ENCODE data around the gene NCK2. TPM values are rescaled to one million over a fixed set of nuclear protein-coding genes. Genes with fewer than 3 reads are reported as not detected.

NCK2 gene
- total RNA-seq, 1 experiment from 2014 or later, result 49.2 TPM

GRCh38 chr2:105781274-105781978 is 36.7 kb downstream of the NCK2 start:
- H2BK12ac ChIP-seq (ENCODE audit: insufficient read length, low read depth, low read length), result no peak overlapping the region
- H2BK20ac ChIP-seq (ENCODE audit: low read depth, low read length, poor library complexity, severe bottlenecking), result no peak overlapping the region
- Mint-ChIP-seq H3K27ac (peak overlapping the region in 2 of 3 experiments; percentile 3 to 7; a peak in 2 of 7 replicates), H3K4me3 (no peak overlapping the region), H3K27me3 (ENCODE audit: low read depth) (no peaks in the 10 kb centered on the region), H3K4me1 (peaks cover 65 to 66% of the 10 kb centered on the region in 2 experiments), H3K9me3 (no peaks in the 10 kb centered on the region), H3K36me3 (ENCODE audit: insufficient read depth in 1 of 3, low read depth in 3 of 3) (peaks cover 0 to 7% (median 0%) of the 10 kb centered on the region in 3 experiments; a peak in 5 of 7 replicates)
- H3K9ac ChIP-seq (ENCODE audit: extremely low read depth, insufficient read length, low read length), result no peak overlapping the region
- H3K18ac ChIP-seq (ENCODE audit: insufficient read length, low read depth, low read length), result no peak overlapping the region
- H2AK5ac ChIP-seq (ENCODE audit: insufficient read length, low read length), result no peak overlapping the region
- H3K14ac ChIP-seq (ENCODE audit: insufficient read depth, low read length), result no peak overlapping the region
- H2BK120ac ChIP-seq (ENCODE audit: low read depth, low read length, poor library complexity, severe bottlenecking), result no peak overlapping the region
- H3T11ph ChIP-seq (ENCODE audit: low read length), result no peak overlapping the region
- no peak for DNase-seq
- H2BK15ac ChIP-seq (ENCODE audit: low read depth, low read length), result no peak overlapping the region
- TF ChIP-seq CTCF (conservative IDR thresholded peaks at IDR 0.05), result no peak
- WGBS (ENCODE audit: extremely low coverage, insufficient read length, low lambda C conversion rate), result no CpG with 5 or more reads among the region's 10 CpGs
- no peak overlapping the region for H3K23ac ChIP-seq (ENCODE audit: insufficient read length, low read depth, low read length)
- no peak overlapping the region for H3K27ac ChIP-seq (ENCODE audit: insufficient read length, low read depth, low read length)
- peaks cover 15% of the 10 kb centered on the region for H3K79me1 ChIP-seq (ENCODE audit: insufficient read depth, low read depth, low read length, poor library complexity, severe bottlenecking)
- H3K4me2 ChIP-seq (ENCODE audit: insufficient read depth, insufficient read length, low read length), result no peak overlapping the region
- no peaks in the 10 kb centered on the region for H3K9me3 ChIP-seq (ENCODE audit: control insufficient read depth, low read depth, low read length)
- H2AFZ ChIP-seq (ENCODE audit: low read length), result no peak overlapping the region
- no peak overlapping the region for H3K56ac ChIP-seq (ENCODE audit: insufficient read length, low read depth, low read length)
- H3K4me1 ChIP-seq (ENCODE audit: insufficient read depth, low read length), result no peaks in the 10 kb centered on the region
- no peak overlapping the region for H4K91ac ChIP-seq (ENCODE audit: insufficient read length, low read depth, low read length)
- no peak overlapping the region for H2BK5ac ChIP-seq (ENCODE audit: insufficient read length, low read length)
- H3K4ac ChIP-seq (ENCODE audit: low read depth, low read length), result no peak overlapping the region
- no peaks in the 10 kb centered on the region for H3K27me3 ChIP-seq (ENCODE audit: insufficient read depth, low read length)
- H3K23me2 ChIP-seq (ENCODE audit: insufficient read length, low read depth, low read length, poor library complexity, severe bottlenecking), result peaks cover 2% of the 10 kb centered on the region
- no peak overlapping the region for H4K5ac ChIP-seq (ENCODE audit: insufficient read length, low read depth, low read length)
- H3K79me2 ChIP-seq (ENCODE audit: insufficient read depth, low read length), result peaks cover 10% of the 10 kb centered on the region; the same call in 1 of the 2 replicates
- no peak overlapping the region for H4K8ac ChIP-seq (replicated peaks; ENCODE audit: insufficient read length, low read depth, low read length)
- H4K20me1 ChIP-seq (ENCODE audit: control insufficient read depth, insufficient read depth, insufficient read length), result no peaks in the 10 kb centered on the region
